Activated CD4-positive, alpha-beta T cell treated with anti-CD3 and anti-CD28 coated beads, Interleukin-10, Interleukin-2, amounts not matched to agents 100 ng/mL and 50 ng/mL, durations not matched to agents 16 hours and 8 hours (primary cell): Measurements from ENCODE around the gene ZNFX1.
"Not testable (repeated sequence)": the region's sequence is repeated elsewhere in the genome, so short reads cannot be mapped to it uniquely, and the experiment has no call there.

Experiments used
- DNase-seq: peaks from one replicate; pipeline ENCODE4 v3.0.0-alpha.2; 2020

Gene ZNFX1

GRCh38 chr20:49247792-49248191, 30.1 kb downstream of the ZNFX1 start:
- DNase-seq, result no peak

- DNase-seq, result no peak
Observed at GRCh38 chr20:49247169-49247723, 30.6 kb downstream of the ZNFX1 start.

- DNase-seq, result peak; percentile 56
Observed at GRCh38 chr20:49245921-49246740, 31.7 kb downstream of the ZNFX1 start.

DNA sequence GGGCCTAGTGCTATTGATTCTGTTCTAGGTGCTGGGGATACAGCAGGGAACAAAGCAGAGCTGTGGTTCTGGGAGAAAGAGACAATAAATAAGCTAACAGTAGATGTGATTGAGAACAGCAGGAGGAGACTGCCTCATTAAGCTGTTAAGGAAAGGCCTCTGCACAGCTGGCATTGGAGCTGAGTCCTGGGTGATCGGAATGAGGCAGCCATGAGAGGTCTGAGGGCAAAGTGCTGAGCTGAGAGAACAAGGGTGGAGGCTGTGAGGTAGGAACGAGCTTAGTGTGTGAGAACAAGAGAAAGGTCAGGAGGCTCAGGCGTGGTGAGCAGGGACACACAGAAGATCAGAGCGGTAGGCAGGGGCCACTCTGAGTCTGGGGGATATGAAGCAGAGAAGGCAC, 40.3 kb downstream of the ZNFX1 start:
- no peak for DNase-seq

GRCh38 chr20:49236301-49236700, 41.6 kb downstream of the ZNFX1 start:
- no peak for DNase-seq

GRCh38 chr20:49234831-49235230, 43.0 kb downstream of the ZNFX1 start:
- no peak for DNase-seq

GRCh38 chr20:49233226-49233625, 44.6 kb downstream of the ZNFX1 start:
- no peak for DNase-seq

GRCh38 chr20:49231471-49231870, 46.4 kb downstream of the ZNFX1 start:
- DNase-seq, result no peak

DNA sequence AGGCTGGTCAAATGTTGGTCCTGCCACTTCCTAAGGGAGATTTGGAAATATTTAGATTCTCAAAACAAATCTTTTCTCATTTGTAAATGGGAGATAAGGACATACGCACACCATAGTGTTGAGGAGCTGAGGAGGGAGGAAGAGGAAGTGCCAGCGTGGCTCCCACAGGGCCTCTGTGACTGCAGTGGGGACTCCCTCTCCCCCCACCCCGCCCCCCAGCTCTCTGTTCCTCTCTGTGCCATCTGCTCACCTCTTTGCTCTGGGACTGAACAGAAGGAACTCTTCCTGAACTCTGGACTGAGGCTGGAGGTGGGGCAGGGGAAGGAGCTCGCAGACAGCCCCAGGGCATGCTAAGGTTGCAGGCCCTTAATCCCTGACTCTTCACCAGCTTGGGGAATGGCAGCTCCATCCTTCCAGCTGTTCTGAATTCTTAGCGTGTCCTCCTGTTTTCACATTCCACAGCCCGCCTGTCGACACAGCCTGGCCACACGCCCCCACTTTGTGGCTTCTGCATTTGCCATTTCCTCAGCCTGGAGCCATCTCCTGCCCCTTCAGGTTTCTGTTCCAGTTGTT, 47.2 kb downstream of the ZNFX1 start:
- no peak for DNase-seq

- DNase-seq, result no peak
Observed at GRCh38 chr20:49230021-49230420, 47.8 kb downstream of the ZNFX1 start.

- no peak for DNase-seq
Observed at GRCh38 chr20:49229381-49229780, 48.5 kb downstream of the ZNFX1 start.

GRCh38 chr20:49228676-49229075, 49.2 kb downstream of the ZNFX1 start:
- DNase-seq, result no peak

DNA sequence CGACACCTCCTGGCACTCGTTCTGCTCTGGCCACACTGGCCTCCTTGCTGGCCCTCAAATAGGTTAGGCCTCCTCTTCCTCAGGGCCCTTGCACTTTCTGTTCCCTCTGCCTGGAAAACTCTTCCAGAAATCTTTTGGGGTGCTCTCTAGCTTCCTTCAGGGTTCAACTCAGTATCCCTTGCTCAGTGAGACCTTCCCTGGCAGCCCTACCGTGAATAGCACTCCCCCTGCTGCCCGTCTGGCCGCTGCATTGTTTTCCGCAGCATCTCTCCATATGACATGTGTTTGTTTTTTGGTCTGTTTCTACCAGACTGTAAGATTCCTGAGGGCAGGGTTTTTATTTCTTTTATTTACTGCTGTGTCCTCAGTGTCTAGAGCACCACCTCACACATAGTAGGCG, 52.0 kb downstream of the ZNFX1 start:
- no peak for DNase-seq

- no peak for DNase-seq
Observed at GRCh38 chr20:49219924-49220831, 57.7 kb downstream of the ZNFX1 start.

GRCh38 chr20:49219091-49219923, 58.5 kb downstream of the ZNFX1 start, which contains the start of gene DDX27:
DDX27 (plus strand) TSS chr20:49219416; CDS start chr20:49219449, 33 bp downstream.
- DNase-seq, result peak; percentile 98

DNA sequence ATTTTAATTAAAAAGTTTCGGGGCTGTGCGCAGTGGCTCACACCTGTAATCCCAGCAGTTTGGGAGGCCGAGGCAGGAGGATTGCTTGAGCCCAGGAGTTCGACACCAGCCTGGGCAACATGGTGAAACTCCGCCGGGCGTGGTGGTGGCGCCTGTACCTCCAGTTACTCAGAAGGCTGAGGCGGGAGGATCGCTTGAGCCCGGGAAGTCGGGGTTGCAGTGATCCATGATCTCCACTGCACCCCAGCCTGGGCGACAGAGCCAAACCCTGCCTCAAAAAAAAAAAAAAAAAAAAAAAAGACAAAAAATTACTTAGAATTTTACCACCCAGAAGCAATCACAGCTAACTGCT, 59.1 kb downstream of the ZNFX1 start:
- DNase-seq, result not testable (repeated sequence)

DNA sequence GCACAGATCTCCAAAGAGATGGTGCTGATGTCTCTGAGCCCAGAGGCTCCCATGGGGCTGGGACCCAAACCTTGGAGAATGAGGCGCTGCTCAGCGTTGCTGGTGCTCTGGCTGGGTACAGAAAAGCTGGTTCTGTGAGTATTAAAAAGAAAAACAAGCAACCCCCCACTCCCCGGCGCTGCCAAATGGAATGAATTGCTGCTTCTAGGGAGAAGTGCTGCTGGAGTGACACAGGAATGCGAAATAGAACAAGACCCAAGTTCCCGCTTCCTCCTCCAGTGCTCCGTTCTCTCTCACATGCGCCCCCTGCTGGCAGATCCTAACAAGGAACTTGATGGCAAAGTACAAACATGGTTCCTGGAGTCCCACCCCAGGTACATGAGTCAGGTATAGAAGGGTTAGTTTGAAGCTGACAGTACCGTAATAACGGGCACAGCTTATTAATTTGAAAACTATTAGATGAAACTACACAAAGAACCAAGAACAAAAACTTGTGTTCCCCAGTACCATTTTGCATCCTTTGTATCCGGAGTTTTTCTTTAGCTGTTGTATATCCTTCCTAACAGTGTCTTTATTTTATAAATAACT, 60.8 kb downstream of the ZNFX1 start:
- peak; percentile 92 for DNase-seq

- DNase-seq, result no peak
Observed at GRCh38 chr20:49215232-49215631, 62.6 kb downstream of the ZNFX1 start.

DNA sequence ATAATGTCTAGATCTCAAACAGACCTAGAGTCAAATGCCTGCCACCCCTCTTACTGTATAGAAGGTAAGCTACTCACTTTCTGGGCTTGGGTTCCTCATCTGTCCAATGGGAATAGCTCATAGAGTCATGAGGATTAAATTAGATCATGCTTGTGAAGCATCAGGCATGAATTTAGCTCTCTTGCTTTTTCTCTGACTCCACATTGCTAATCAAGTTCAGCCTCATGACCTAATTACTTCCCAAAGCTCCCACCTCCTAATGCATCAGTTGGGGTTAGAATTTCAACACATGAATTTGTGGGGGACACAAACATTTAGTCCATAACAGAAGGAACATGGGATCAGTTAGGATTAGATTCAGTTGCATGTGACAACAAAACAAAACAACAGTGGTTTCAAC, 63.3 kb downstream of the ZNFX1 start:
- no peak for DNase-seq

DNA sequence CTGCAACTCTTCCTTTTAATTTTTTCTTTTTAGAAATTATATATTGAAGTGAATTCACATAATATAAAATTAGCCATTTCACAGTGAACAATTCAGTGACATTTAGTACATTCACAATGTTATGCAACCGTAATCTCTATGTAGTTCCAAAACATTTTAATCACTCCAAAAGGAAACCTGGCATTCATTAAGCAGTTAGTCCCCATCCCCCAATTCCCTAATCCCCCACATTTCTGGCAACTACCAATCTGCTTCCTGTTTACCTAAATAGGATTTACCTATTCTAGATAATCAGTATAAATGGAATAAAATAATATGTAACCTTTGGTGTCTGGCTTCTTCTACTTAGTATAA, 67.1 kb downstream of the ZNFX1 start:
- DNase-seq, result no peak

DNA sequence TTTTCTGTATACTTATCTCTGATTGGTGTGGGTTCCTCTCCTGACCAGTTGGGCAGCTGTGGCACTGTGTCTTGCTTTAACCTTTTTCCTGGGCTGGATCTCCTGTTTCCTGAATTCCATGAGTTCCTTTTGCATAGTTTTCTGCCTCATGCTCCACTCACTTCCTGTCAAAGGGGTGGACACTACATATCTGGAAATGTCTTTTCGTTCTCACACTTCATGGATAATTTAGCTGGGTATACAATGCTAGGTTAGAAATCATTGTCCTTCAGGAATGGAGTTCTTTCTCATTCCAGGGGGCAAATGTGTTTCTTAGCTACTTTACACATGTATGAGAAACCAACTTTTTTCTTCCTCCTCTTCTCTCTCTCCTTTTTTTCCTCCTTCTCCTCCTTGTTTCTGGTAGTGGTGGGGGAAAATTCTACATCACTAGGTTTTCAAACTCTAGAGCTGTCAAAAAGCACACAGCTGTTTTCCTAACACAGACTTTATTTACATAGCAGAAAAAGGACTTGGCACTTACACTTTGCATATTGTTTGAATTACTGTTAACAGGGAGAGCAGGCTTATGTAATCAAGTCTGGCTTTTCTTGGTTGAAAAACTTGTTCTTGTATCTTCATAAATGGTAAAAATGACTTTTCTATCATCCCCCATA, 67.6 kb downstream of the ZNFX1 start:
- DNase-seq, result no peak

- no peak for DNase-seq
Observed at GRCh38 chr20:49207076-49207475, 70.8 kb downstream of the ZNFX1 start.
